Colonic mucosa (tissue), 4 donors: ENCODE results near the gene ZNF761. TPM values are rescaled to one million over a fixed set of nuclear protein-coding genes. Genes with fewer than 3 reads are reported as not detected.
A peak's percentile ranks its signal among the peaks of the same experiment; 100 is the strongest.
"Not testable (repeated sequence)": the region's sequence is repeated elsewhere in the genome, so short reads cannot be mapped to it uniquely, and the experiment has no call there.

ENCODE experiments used
- DNase-seq: peaks from one replicate; pipeline ENCODE4 v3.0.0-alpha.2; 2020
- H3K27ac ChIP-seq: fragments of 200-600 bp; one replicate; pipeline ENCODE4 v1.8.0; 2021
- H3K27me3 ChIP-seq: fragments of 200-600 bp; one replicate; pipeline ENCODE4 v1.8.0; 2021
- H3K36me3 ChIP-seq: fragments of 200-600 bp; one replicate; pipeline ENCODE4 v1.8.0; 2021
- H3K4me1 ChIP-seq: fragments of 200-600 bp; one replicate; pipeline ENCODE4 v1.8.0; 2021; ENCODE audit warnings: mild to moderate bottlenecking
- H3K4me3 ChIP-seq: fragments of 200-600 bp; one replicate; pipeline ENCODE4 v1.8.0; 2021
- H3K9ac ChIP-seq, 2 donors: one replicate each; pipeline ENCODE4 v1.7.0; 2013; ENCODE audit warnings: control low read depth in 2 of 2, low read depth in 2 of 2, low read length in 2 of 2
- H3K9me3 ChIP-seq: fragments of 200-600 bp; one replicate; pipeline ENCODE4 v1.8.0; 2021
- CTCF ChIP-seq: fragments of 200-600 bp; IDR thresholded peaks from one replicate; pipeline ENCODE4 v1.8.0; 2022; ENCODE audit warnings: antibody characterized with exemption, mild to moderate bottlenecking
- intact Hi-C: fragments of 100-400 bp; cut with DNase I; formaldehyde crosslinking; loops from one replicate; pipeline ENCODE4 v1.14.1; 2022
- total RNA-seq, 2 donors: library from RNA; stranded (reverse); fragmentation: NEBNext Ultra II Directional in 1 of 2; extraction: Animal tissue kit (Norgen Biotek cat#: 25700) in 1 of 2; gene quantifications; one replicate each; pipeline ENCODE4 v1.2.1, GENCODE V29; 2021
- donor health status: healthy.
- donor health status: DM: no; HTN: no; CAD: no.
- donor health status: DM: no; HTN: no; CAD: no.

Gene ZNF761
- total RNA-seq, 2 donors from 2014 or later = 5.6 to 10.1 TPM

- Histone ChIP-seq H3K9ac (no peak overlapping the region), H3K27me3 (no peaks in the 10 kb centered on the region), H3K27ac (no peak overlapping the region), H3K4me1 (no peaks in the 10 kb centered on the region), H3K36me3 (no peaks in the 10 kb centered on the region), H3K4me3 (no peak overlapping the region), H3K9me3 (no peaks in the 10 kb centered on the region)
- TF ChIP-seq CTCF = no peak
- no peak for DNase-seq
- intact Hi-C loops = loop anchor here (10.0 kb wide), 1 partner anchor 82 kb away; no protein-coding TSS in a partner anchor
Observed at GRCh38 chr19:53422551-53422950, 9.2 kb upstream of the ZNF761 start.

- H3K4me1 ChIP-seq, H3K4me3 ChIP-seq, H3K27me3 ChIP-seq, DNase-seq, H3K9me3 ChIP-seq, H3K9ac ChIP-seq, H3K27ac ChIP-seq, H3K36me3 ChIP-seq: not testable (repeated sequence)
- intact Hi-C loops = loop anchor here (10.0 kb wide), 1 partner anchor 82 kb away; no protein-coding TSS in a partner anchor
Observed at GRCh38 chr19:53423074-53423473, 8.7 kb upstream of the ZNF761 start.

- not testable (repeated sequence) for H3K36me3 ChIP-seq, H3K27me3 ChIP-seq, H3K27ac ChIP-seq, H3K9me3 ChIP-seq, H3K4me3 ChIP-seq, H3K4me1 ChIP-seq, H3K9ac ChIP-seq, DNase-seq
- intact Hi-C loops = loop anchor here (10.0 kb wide), 1 partner anchor 81 kb away; no protein-coding TSS in a partner anchor
Observed at GRCh38 chr19:53423680-53424079, 8.1 kb upstream of the ZNF761 start.

- H3K9me3 ChIP-seq = no peaks in the 10 kb centered on the region
- H3K27me3 ChIP-seq = no peaks in the 10 kb centered on the region
- H3K4me1 ChIP-seq = no peaks in the 10 kb centered on the region
Observed at GRCh38 chr19:53424968-53425597, 6.7 kb upstream of the ZNF761 start.

GRCh38 chr19:53432088-53432661 lies 391 bp downstream of the ZNF761 start:
- no peaks in the 10 kb centered on the region for H3K9me3 ChIP-seq
- TF ChIP-seq CTCF = no peak
- no peaks in the 10 kb centered on the region for H3K27me3 ChIP-seq
- H3K4me3 ChIP-seq = peak overlapping the region; percentile 74
- no peak for DNase-seq
- intact Hi-C loops = no loop called here
- H3K4me1 ChIP-seq = no peaks in the 10 kb centered on the region
- peak overlapping the region; percentile 66 for H3K27ac ChIP-seq
- peak overlapping the region; percentile 70 to 78 for H3K9ac ChIP-seq
- H3K36me3 ChIP-seq = peaks cover 3% of the 10 kb centered on the region

More at GRCh38 chr19:53424968-53425597, 6.7 kb upstream of the ZNF761 start:
- H3K4me3 ChIP-seq = no peak overlapping the region
- intact Hi-C loops = loop anchor here (10.0 kb wide), 1 partner anchor 80 kb away; no protein-coding TSS in a partner anchor
- H3K27ac ChIP-seq = no peak overlapping the region
- no peaks in the 10 kb centered on the region for H3K36me3 ChIP-seq
- DNase-seq = peak; percentile 75
- TF ChIP-seq CTCF = peak; percentile 56
- no peak overlapping the region for H3K9ac ChIP-seq

GRCh38 chr19:53443809-53444208 lies 12.0 kb downstream of the ZNF761 start:
- H3K36me3 ChIP-seq, H3K9me3 ChIP-seq, H3K9ac ChIP-seq: not testable (repeated sequence)

GRCh38 chr19:53447196-53447595 lies 15.4 kb downstream of the ZNF761 start:
- H3K9ac ChIP-seq, H3K4me1 ChIP-seq, intact Hi-C loops, DNase-seq, H3K27me3 ChIP-seq, H3K36me3 ChIP-seq, H3K9me3 ChIP-seq, H3K4me3 ChIP-seq, H3K27ac ChIP-seq: not testable (repeated sequence)

More at GRCh38 chr19:53443809-53444208, 12.0 kb downstream of the ZNF761 start:
- H3K4me1 ChIP-seq, DNase-seq, H3K27me3 ChIP-seq, H3K4me3 ChIP-seq, H3K27ac ChIP-seq, intact Hi-C loops: not testable (repeated sequence)
